Activated T-cell treated with anti-CD3 and anti-CD28 coated beads, Interleukin-2, amount 50 U/mL, for 72 hours (primary cell): Measurements from ENCODE around the gene SLC12A8. TPM values are rescaled to one million over a fixed set of nuclear protein-coding genes. Genes with fewer than 3 reads are reported as not detected.

Experiments
- ATAC-seq, 2 donors: fragments of 150-1000 bp; cut with Tn5 transposase; replicated peaks in 1 of 2; 2 replicates each; pipeline ENCODE4 v1.10.0; 2021; ENCODE audit warnings: moderate library complexity in 2 of 2, mild to moderate bottlenecking in 1 of 2
- DNase-seq, 2 donors: peaks; one replicate each; pipeline ENCODE4 v3.0.0; 2021 to 2022; ENCODE audit warnings: mixed read lengths in 1 of 2
- H3K27ac Mint-ChIP-seq: one replicate; pipeline ENCODE4 v1.8.0; 2022; ENCODE audit warnings: mild to moderate bottlenecking, moderate library complexity, mixed read lengths
- H3K27me3 Mint-ChIP-seq: one replicate; pipeline ENCODE4 v1.8.0; 2022; ENCODE audit warnings: low read depth, mixed read lengths
- H3K36me3 Mint-ChIP-seq, 2 donors: one replicate each; pipeline ENCODE4 v1.8.0; 2022; ENCODE audit warnings: mixed read lengths in 2 of 2, mild to moderate bottlenecking in 1 of 2; ENCODE audit not compliant: insufficient read depth in 2 of 2
- H3K4me1 Mint-ChIP-seq: one replicate; pipeline ENCODE4 v1.8.0; 2022; ENCODE audit warnings: low read depth, mixed read lengths
- H3K4me3 Mint-ChIP-seq, 2 donors: one replicate each; pipeline ENCODE4 v1.8.0; 2022; ENCODE audit warnings: mild to moderate bottlenecking in 2 of 2, mixed read lengths in 2 of 2, moderate library complexity in 2 of 2
- H3K9me3 Mint-ChIP-seq, 2 donors: one replicate each; pipeline ENCODE4 v1.8.0; 2022; ENCODE audit warnings: mixed read lengths in 2 of 2
- total RNA-seq, 2 donors: library from RNA; stranded (reverse); gene quantifications; one replicate each; pipeline ENCODE4 v1.2.3, GENCODE V29; 2022

The SLC12A8 gene
- total RNA-seq, 2 donors from 2014 or later: 0.53 to 2.2 TPM

DNA sequence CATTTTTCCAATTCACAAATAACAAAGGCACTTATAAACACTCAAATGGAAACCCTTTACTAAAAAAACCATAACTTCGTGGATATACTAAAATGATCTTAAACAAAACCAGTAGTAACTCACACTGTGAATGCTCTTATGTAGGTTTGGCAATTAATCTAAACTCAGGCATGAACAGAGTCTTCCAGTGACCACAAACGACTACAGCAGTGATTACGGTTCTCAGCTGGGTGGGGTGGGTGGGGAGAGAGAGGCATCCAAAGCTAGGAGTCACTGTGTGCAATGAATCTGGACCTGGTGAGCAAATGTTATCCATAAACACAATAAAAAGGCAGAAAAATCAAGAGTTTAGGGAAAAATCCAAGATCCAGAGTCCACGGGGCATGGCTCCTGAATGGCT lies 21.3 kb downstream of the SLC12A8 start:
- Mint-ChIP-seq H3K4me3 (no peak overlapping the region), H3K27me3 (peaks cover 14% of the 10 kb centered on the region), H3K9me3 (no peaks in the 10 kb centered on the region), H3K4me1 (peaks cover 12% of the 10 kb centered on the region), H3K36me3 (no peaks in the 10 kb centered on the region), H3K27ac (no peak overlapping the region)
- no peak for DNase-seq
- peak in 1 of 2 donors; percentile 35 for ATAC-seq

DNA sequence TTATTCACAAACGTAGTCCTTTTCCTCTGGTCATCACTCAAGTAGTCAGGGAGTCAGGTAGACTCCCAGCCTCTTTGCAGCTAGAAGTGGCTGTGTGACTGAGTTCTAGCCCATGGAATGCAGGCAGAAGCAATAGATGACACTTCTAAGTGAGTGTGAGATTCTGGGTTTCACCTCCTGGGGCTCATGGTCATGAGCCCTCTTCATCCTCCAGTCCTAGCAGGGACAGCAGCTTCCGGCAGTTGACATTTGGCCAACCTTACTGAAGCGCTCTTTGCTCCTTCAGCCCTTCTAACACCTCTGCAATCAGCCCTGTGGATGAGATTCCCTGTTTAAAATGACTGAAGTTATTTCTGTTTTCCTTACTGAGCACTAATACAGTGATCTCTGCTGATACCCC lies 21.8 kb downstream of the SLC12A8 start:
- peaks cover 14% of the 10 kb centered on the region for H3K27me3 Mint-ChIP-seq
- DNase-seq (no peak), ATAC-seq (no peak)
- H3K4me3 Mint-ChIP-seq: no peak overlapping the region
- H3K27ac Mint-ChIP-seq: no peak overlapping the region
- H3K36me3 Mint-ChIP-seq: no peaks in the 10 kb centered on the region
- peaks cover 15% of the 10 kb centered on the region for H3K4me1 Mint-ChIP-seq
- no peaks in the 10 kb centered on the region for H3K9me3 Mint-ChIP-seq

DNA sequence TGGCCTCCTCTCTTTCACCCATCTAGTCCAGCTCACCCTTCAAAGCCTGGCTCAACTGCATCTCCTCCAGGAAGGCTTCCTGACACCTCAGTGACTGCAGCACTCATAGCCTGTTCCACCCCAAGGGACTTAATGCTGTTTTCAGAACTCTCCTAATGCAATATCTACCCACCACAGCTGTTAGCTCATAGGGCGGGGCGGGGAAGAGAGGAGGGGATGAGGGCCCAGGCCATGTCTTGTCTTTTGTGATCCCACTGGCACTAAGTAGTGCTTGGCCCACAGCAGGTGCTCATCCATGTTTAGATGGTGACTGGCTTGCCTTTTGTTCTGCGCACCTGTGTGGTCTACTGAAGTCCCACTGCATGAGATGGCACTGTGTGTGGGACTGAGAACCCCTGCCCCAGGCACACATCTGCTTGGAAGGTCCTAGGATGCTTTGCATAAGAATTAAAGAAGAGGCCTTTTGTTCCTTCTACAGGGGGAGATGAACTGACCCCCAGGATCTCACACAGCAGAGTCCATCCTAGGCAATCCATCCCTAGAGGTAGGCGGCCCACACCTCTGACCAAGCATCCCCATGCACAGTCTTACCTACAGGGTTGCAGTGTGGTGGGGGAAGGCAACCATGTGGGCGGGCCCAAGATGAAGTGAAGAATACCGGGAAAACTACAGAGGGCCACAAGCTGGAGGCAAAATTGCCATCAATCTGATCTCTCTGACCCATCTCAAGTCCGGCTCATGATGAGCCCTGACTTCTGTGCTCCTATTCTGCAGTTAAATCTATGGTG lies 23.0 kb downstream of the SLC12A8 start:
- DNase-seq (no peak), ATAC-seq (no peak)
- Mint-ChIP-seq H3K4me3 (no peak overlapping the region), H3K4me1 (peaks cover 8% of the 10 kb centered on the region), H3K27me3 (peaks cover 14% of the 10 kb centered on the region), H3K36me3 (no peaks in the 10 kb centered on the region), H3K27ac (no peak overlapping the region), H3K9me3 (no peaks in the 10 kb centered on the region)

DNA sequence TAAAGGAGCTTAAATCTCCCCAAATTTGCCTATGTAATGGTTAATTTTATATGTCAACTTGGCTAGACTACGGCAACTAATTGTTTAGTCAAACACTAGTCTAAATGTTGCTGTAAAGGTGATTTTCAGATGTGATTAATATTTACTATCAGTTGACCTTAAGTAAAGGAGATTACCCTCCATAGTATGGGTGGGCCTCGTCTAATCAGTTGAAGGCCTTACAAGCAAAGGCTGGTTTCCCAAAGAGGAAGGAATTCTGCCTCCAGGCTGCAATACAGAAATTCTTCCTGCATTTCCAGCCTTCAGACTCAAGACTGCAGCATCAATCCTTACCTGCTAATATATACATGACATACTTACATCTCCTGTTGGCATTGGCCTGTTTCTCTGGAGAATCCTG lies 23.6 kb downstream of the SLC12A8 start:
- Mint-ChIP-seq H3K4me3 (no peak overlapping the region), H3K4me1 (peaks cover 8% of the 10 kb centered on the region), H3K9me3 (no peaks in the 10 kb centered on the region), H3K27ac (no peak overlapping the region), H3K27me3 (peaks cover 14% of the 10 kb centered on the region), H3K36me3 (no peaks in the 10 kb centered on the region)
- no peak for ATAC-seq
- no peak for DNase-seq

DNA sequence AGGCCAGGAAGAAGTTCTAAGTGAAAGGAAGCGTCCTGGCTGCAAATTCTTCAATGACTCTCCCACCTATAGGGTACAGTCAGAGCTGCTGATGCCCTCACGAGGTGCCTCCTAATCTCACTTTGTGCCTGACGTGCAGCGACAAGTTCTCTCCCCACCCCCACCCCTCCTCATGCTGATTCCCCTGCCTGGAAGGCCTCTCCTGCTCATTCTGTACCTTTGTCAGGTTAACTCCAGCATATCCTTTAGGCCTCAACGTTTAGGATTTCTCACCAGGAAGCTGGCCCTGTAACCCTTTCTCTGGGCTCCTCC lies 25.0 kb downstream of the SLC12A8 start:
- ATAC-seq: no peak
- Mint-ChIP-seq H3K27ac (no peak overlapping the region), H3K4me3 (no peak overlapping the region), H3K27me3 (peaks cover 10% of the 10 kb centered on the region), H3K9me3 (no peaks in the 10 kb centered on the region), H3K36me3 (no peaks in the 10 kb centered on the region), H3K4me1 (peaks cover 8% of the 10 kb centered on the region)
- DNase-seq: no peak

DNA sequence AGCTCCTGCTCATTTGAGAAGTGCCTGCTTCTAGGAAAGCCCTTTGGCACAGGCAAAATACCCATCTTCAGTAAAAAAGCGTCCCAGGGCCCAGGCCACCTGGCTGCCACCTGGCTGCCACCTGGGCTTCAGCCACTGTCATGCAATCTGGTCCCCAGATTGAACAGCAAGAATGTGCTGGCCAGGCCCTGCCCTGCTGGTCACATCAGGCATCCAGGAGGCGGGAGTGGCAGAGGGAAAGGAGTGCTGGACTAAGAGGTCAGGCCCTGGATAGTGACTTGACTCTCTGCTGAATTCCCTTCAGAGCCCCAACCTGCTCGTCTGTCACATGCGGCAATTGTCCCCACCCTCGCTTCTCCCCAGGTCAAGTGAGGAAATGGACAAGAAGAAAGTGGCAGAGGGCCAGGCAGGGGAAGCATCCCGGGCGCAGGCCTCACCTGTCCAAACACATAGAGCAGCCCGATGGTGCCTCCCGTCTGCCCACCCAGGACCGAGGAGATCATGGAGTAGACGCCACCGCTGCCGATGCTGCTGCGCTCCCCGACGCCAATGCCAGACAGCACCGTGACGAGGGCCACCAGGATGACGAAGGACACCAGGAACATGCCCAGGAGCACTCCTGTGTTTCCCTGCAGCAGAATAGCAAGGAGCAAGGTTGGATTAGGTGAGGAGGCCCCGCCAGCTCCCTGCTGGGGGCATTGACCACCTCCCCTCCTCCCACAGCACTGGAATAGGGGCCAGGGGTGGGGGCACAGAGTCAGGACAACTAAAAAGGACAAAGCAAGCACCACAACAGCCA lies 25.5 kb downstream of the SLC12A8 start:
- H3K36me3 Mint-ChIP-seq: no peaks in the 10 kb centered on the region
- H3K4me1 Mint-ChIP-seq: peaks cover 8% of the 10 kb centered on the region
- ATAC-seq: no peak
- no peak overlapping the region for H3K27ac Mint-ChIP-seq
- H3K4me3 Mint-ChIP-seq: no peak overlapping the region
- no peaks in the 10 kb centered on the region for H3K9me3 Mint-ChIP-seq
- DNase-seq: no peak
- H3K27me3 Mint-ChIP-seq: peaks cover 4% of the 10 kb centered on the region

DNA sequence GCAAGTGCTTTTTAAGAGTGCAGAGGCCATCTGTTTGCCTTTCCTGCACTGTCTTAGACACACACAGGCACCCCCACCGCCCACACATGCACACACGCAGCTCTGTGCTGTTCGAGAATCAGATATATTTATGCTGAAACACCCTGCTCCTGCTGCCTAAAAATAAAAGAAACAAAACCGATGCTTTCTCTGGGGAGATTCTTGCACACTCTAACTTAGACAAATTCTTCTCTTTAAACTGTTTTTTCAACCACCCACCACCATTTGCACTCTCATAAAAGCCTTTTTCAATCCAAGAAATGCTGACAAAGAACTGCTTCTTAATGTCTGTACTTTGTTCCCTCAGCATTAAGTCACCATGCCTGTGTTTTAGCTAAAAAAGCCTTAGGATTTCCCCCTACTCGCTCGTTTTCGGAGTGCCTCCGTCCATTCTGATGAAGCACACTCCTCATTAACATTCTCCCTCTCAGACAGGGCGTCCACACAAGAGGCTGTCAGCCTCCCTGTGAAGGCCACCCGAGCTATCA lies 26.2 kb downstream of the SLC12A8 start:
- Mint-ChIP-seq H3K4me1 (peaks cover 8% of the 10 kb centered on the region), H3K4me3 (no peak overlapping the region), H3K27ac (no peak overlapping the region), H3K36me3 (no peaks in the 10 kb centered on the region), H3K27me3 (no peaks in the 10 kb centered on the region), H3K9me3 (no peaks in the 10 kb centered on the region)
- ATAC-seq: peak in 1 of 2 donors; percentile 63
- no peak for DNase-seq

DNA sequence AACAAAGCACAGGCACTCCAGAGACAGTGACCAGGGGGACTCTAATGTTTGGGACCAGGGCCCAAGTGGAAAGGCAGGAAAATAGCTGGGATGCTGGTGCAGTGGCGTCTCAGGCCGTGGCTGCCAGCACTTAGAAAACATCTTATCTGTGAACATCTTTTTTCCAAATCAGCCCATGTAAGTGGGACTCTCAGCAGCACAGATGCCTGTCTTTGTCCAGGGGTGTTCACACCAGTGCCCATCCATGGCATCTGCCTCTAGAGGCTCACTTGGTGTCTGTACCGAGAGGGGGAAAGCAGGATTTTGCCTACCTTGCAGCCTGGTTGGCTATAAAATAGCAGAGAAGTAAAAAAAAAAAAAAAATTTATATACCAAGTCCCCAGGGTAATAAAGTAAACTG lies 26.7 kb downstream of the SLC12A8 start:
- Mint-ChIP-seq H3K36me3 (no peaks in the 10 kb centered on the region), H3K27ac (no peak overlapping the region), H3K27me3 (no peaks in the 10 kb centered on the region), H3K4me3 (no peak overlapping the region), H3K4me1 (peaks cover 8% of the 10 kb centered on the region), H3K9me3 (no peaks in the 10 kb centered on the region)
- no peak for DNase-seq
- ATAC-seq: no peak

DNA sequence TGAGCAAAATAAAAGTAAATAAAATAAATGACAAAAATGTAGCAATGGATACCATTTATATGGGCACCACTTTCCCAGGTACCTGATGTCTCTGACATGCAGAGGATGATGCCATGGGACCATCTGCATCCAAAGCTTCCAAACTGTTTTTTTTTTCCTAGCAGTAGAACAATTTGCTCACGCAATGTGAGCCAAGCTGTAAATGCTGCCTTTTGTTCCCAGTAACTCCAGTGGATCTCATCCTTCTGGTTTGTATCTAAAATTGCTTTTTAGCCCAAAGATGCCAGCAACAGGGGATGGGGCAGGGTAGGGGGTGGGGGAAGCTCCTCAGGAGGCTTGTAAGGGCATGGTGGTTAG lies 32.7 kb downstream of the SLC12A8 start:
- no peaks in the 10 kb centered on the region for H3K9me3 Mint-ChIP-seq
- H3K27ac Mint-ChIP-seq: no peak overlapping the region
- H3K27me3 Mint-ChIP-seq: no peaks in the 10 kb centered on the region

DNA sequence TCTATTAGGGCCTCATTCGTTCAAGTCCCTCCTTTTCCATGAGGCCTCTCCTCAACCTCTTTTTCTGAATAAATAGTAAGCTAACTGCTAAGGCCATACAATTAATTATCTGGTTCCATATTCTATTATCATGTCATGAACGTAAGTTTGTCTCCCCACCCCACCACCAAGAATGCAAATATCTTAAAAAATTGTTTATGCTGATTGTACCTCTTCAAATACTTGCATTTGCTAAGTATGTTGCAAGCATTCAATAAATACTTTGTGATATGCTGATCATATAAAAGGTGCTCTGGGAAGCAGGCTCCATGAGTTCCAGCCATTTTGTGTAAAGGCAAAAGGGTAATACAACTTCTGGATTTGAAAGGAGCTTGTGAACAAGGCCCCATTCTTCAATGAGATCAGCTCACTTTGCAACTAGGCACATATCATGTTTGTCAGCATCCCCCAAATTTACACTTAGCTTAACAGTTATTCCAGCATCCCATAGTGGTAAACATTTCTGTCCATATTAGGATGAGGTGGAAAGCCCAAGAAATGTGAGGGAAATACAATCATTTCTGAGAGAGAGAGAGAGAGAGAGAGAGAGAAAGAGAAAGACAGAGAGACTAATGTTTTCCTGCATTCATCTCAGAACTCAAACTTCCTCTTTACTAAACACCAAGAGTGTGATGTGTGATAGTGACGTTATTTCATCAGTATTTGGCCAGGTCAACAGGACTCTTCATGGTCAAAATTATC lies 33.2 kb downstream of the SLC12A8 start:
- Mint-ChIP-seq H3K27me3 (no peaks in the 10 kb centered on the region), H3K4me3 (no peak overlapping the region), H3K9me3 (no peaks in the 10 kb centered on the region), H3K4me1 (peaks cover 4% of the 10 kb centered on the region), H3K27ac (peak overlapping the region; percentile 4), H3K36me3 (no peaks in the 10 kb centered on the region)
- ATAC-seq: no peak
- DNase-seq: no peak

More for the DNA sequence above, 32.7 kb downstream of the SLC12A8 start:
- Mint-ChIP-seq H3K36me3 (no peaks in the 10 kb centered on the region), H3K4me3 (no peak overlapping the region), H3K4me1 (peaks cover 4% of the 10 kb centered on the region)
- DNase-seq (no peak), ATAC-seq (no peak)

DNA sequence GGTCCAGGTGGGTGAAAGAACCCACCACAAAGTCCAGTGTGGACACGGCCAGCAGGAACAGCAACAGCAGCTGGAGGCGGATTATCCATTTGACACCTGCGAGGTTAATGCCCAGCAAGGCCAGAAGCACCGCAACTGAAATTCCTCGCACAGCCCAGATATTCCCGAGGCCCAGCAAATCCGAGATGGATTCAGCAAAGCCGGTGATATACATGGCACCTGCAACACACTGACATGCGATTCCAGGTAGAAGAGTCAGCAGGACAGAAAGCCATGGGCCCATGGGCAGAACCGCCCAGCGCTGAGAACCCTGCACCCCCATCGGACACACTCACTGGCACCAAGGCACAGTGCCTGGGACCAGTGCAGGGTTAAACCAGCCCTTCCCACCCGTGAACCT lies 34.8 kb downstream of the SLC12A8 start:
- Mint-ChIP-seq H3K4me3 (no peak overlapping the region), H3K9me3 (no peaks in the 10 kb centered on the region), H3K27ac (no peak overlapping the region), H3K4me1 (peaks cover 4% of the 10 kb centered on the region), H3K36me3 (peaks cover 0 to 2% of the 10 kb centered on the region in 2 donors), H3K27me3 (no peaks in the 10 kb centered on the region)
- no peak for DNase-seq
- ATAC-seq: no peak

DNA sequence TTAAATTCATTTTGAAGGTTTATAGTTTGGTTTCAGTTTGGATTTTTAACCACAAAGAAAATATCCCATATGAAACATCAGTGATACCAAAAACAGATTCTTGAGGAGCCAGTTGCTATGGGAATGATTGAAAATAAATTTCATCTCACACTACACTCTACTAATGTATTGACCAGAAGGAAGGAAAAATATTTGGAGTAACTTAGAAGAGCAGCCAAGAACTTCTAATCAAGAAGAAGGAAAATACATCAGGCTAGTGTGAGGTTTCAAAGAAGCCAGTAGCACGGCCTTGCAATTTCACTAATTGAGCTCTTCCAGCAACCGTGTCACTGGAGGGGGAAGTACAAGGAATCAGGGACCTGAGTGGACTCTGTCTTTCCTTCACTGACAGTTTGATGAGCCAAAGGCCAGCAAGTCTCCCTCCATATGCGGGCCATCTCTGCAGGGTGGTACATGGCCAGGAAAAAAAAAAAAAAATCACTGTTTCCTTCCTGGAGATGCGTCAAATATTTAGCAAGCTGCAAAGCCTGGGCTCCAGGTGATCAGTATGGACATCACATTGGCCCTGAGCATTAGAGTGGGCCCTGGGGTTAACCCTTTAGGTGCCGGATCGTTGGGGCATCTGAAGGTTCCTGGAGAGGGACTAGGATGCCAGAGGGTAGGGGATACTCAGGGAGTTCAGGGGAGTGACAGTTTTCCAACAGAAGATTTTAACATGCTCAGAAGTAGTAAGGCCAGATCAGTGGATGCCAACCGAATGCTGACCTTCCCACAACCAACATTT lies 37.1 kb downstream of the SLC12A8 start:
- no peak overlapping the region for H3K4me3 Mint-ChIP-seq
- ATAC-seq: no peak
- H3K4me1 Mint-ChIP-seq: peaks cover 4% of the 10 kb centered on the region
- no peak for DNase-seq
- H3K27ac Mint-ChIP-seq: no peak overlapping the region
- H3K9me3 Mint-ChIP-seq: no peaks in the 10 kb centered on the region
- H3K27me3 Mint-ChIP-seq: no peaks in the 10 kb centered on the region
- H3K36me3 Mint-ChIP-seq: peaks cover 0 to 2% of the 10 kb centered on the region in 2 donors
